HG03064 (cell line): ENCODE data around the gene C1orf159.

Experiments
- ATAC-seq: cut with Tn5 transposase; IDR thresholded peaks from one replicate; pipeline ENCODE4 v1.9.1; 2021; ENCODE audit warnings: low read depth; ENCODE audit not compliant: unreplicated experiment

The C1orf159 gene

DNA sequence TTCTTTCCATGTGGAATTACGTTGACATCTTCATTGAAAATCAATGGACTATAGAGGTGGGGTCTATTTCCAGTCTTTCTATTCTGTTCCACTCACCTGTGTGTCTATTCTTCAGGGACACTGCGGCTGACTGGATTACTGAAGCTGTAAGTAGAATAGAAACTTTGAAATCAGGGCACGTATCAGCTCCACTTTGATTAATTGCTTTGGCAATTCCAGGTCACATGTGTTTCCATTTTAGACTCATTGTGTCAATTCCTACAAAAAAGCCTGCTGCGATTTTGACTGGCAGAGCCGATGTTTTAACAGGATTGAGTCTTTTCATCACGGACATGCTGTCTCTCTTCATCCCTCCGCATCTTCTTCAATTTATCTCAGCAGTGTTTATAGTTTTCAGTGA lies 20.9 kb downstream of the C1orf159 start:
- ATAC-seq: no peak

DNA sequence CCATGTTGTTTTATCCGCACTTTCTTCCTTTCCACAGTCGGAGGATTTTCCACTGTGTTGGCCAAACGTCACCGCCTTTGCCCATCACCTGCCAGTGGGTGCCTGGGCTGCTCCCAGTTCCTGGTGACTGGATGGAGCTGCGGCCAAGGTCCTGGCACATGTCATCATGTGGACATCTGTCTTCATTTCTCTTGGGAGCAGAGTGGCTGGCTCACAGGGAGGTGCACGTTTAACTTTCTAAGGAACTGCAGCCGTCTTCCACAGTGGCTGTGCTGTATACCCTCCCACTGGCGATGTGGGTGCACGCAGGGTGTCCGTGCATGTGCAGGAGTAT lies 22.3 kb downstream of the C1orf159 start:
- no peak for ATAC-seq

DNA sequence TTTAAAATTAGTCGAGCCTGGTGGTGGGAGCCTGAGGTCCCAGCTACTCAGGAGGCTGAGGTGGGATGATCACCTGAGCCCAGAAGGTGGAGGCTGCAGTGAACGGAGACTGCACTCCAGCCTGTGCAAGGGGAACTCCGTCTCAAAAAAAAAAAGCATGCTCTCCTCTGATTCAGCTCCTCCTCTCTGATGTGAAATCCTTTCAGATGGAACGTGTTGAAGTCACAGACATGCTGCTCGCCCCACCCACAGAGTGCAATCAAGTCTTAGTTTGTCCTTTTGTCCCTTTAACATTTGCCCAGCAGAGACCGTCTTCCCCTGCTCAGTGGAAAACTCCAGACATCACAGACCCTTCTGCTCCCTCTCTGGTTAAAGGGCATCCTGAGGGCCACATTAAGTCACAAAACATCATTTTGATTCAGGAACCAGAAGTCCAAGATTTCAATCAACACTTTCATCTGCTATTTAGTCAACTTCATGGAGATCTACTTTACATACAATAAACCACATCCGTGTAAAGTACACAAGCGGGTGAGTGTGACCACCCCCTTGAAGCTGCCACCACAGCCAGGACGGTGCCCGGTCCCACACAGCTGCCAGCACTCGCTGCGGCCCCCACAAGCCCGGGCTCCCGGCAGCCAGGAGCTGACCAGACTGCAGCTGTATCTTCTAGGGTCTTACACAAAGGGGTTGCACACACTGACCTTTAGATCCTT lies 22.8 kb downstream of the C1orf159 start:
- no peak for ATAC-seq

DNA sequence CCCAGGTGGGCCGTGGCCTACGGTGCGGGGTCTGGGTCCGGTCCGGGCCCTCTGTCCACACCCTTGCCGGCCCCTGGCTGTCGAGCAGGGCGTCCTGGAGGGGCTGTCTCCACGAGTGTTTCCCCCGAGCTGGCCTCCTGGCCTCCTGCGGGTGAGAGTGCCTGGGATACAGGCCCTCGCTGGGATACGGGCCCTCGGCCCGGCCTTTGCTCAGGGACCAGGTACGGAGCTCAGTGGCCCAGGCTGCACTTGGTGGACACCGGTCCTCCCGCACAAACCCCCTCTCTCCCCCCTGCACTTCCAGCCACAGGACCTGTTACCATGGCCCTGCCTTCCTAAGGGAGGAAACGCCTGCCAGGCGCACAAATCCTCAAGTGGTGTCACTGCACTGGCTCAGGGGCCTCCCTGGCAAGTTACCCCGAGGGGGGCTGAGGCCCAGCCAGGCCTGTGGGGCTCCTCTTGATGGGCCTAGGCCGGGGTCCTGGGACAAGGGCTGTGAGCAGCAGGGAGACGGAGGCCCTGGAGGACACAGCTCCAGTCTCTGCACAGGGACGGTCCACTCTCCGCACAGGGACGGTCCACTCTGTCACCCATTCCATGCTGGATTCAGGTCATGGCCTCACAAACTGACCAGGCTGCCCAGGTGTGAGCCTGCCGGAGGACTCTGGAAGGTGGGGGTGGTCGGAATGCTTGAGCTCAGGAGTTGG lies 23.6 kb downstream of the C1orf159 start:
- ATAC-seq: no peak

DNA sequence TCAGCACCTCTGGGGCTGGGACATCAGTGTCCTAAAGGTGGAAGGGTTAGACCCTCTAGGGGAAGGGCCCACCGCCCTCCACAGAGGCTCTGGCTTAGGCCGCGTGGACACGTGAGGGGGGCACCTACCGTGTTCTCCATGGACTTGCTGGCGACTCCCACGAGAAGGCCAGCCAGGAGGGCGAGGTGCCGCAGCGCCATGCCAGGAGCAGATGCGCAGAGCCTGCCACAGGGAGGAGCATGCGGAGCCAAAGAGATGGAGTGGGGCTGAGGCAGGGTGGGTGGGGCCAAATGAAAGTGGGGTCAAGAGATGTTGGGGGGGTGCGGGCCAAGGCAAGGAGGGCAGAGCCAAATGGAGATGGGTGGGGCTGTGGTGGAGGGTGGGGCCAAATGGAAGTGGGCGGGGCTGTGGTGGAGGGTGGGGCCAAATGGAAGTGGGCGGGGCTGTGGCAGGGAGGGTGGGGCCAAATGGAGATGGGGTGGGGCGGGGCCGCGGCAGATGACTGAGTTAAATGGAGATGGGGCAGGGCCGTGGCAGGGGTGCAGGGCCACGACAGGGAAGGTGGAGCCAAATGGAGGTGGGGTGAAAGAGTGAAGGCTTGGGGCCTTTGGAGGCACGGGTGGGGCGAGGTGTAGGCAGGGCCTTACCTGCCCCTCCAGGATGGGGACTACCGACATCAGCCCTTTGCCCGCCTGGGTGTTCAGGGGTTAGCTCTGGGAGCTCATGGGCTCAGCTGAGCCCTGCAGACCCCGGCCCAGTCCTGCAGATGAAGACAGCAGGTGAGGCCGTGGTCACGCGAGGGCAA lies 24.3 kb downstream of the C1orf159 start:
- ATAC-seq: no peak

DNA sequence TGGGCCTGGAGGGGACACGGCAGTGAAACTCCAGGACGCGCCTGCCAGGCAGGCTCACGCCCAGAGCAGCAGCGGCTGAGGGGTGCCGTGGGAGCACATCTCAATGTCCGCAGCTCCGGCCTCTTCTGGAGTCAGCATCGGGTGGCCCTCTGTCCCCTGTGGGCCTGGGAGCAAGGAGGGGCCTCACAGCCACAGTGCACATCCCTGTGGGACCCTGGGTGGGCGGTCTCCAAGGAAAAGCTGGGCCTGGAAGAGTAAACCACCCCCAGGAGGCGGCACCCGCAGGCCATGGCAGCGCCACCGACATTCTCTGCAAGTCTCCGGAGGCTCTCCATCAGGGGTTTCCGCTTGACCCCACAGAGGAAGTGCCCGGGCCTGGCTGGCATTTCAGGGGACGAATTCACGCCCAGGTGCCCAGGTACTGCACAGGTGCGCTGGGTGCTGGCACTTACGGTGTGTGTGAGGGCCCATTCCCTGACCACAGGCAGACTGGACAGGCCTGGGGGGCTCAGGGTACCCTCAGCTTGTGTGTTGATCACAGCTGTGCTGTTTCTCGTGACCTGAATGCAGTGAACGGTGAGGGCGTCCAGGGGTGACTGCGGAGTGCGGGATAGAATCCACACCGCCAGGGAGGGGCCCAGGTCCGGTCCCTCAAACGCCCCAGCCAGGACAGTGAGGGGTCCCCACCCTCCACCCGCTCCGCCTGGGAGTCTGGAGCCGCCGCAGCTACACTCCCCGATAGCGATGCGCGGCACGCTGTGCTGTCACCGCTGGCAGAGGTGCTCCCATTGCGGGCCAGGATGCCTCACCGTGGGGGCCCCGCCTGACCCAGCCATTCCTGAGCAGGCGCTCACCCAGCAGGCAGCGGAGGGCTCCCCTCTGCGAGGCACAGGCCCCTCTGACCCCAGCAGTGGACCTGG lies 25.2 kb downstream of the C1orf159 start:
- no peak for ATAC-seq

DNA sequence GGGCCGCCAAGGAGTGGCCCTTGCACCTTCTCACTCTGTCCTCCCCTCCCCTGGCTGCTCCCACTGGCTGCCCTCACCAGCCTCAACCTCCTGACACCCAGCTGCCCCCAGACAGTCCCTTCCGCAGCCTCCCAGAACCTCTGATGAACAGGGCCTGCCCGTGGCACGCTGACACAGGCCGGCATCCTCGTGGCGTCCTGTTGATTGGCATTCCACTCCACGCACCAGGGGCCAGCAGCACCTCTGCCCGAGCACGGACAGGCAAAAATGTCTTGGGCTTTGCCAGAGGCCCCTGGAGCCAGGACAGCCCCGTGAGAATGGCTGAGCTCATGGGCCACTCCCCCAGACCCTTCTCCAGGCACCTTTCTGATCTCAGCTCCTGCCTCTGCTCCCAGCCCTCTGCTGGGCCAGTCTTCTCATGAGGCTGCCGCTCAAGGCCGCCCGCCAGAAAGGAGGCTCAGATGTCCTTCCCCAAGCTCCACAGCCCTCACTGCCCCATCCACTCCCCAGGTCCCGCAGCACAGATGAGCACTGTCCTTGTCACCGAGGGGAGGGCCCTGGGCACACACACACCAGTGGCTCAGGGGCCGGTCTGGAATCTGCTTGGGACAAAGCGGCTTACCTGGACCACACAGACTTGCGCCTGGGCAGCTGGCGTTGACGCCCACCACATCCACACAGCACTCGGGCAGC lies 26.0 kb downstream of the C1orf159 start:
- ATAC-seq: no peak

DNA sequence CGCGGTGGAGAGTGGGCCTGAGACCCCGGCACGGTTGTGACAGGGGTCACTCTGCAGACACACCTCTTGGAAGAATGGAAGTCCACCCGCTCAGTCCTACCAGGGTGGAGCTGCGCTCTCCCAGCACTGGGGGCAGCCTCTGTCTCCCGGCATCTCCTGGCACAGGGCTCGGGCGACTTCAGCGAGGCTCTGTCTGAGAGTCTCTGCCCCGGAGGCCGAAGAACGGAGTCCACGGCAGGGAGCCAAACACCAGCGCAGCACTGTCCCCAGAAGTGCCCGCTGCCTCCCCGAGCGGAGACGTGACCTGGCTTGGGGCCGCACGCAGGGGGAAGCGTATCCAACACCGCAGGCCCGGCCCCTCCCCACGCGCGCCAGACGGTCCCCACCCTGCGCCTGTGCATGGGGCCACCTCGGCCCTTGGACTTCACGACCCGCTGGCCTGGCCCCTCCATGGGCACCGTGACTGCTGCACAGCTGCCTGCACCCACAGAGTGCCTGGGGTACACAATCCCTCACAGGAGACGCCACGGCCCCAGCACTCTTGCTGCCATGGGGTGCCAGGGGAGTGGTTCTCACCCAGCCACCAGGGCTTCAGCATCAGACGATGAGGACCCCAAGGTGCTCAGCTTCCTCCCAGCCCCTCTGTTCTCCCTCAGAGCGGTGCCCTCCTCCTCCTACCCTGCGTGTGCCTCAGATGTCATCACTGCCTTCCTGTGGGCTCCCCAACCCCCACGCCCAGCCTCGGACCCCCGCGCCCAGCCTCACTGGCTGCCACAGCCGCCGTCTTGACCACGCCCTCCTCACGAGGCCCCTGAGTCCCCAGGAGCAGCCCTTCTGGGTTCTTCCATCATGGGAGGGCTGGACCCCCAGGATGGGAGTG lies 26.8 kb downstream of the C1orf159 start:
- no peak for ATAC-seq

DNA sequence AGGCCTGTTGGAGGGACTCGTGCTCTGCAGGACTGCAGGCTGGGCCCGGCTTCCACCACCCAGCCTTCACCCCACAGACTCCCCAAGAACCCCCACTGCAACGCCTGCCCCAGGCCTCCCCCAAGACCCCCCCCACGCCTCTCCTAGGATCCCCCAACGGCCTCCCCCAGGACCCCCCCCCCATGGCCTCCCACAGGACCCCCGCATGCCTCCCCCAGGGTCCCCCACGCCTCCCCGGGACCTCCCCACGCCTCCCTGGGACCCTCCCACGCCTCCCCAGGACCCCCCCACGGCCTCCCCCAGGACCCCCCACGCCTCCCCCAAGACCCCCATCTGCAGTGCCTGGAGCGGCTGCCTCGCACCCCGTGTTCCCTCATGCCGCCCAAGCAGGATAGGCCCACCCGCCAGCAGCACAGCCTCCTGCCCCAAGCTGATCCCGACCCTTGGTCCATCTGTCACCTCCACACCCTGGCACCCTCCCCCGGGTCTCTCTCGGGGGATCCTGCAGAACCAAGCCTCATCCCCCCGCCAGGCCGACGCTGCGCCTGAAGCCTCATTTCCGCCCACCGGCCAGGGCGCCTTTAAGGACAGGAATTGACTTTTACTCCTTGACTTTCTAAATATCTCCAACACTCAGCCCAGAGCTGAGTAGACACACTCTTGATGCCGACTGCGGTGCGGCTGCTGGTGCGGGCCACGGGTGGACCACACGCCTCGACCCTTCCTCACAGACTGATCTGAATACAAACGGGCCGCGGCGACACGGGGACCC lies 27.7 kb downstream of the C1orf159 start:
- no peak for ATAC-seq

DNA sequence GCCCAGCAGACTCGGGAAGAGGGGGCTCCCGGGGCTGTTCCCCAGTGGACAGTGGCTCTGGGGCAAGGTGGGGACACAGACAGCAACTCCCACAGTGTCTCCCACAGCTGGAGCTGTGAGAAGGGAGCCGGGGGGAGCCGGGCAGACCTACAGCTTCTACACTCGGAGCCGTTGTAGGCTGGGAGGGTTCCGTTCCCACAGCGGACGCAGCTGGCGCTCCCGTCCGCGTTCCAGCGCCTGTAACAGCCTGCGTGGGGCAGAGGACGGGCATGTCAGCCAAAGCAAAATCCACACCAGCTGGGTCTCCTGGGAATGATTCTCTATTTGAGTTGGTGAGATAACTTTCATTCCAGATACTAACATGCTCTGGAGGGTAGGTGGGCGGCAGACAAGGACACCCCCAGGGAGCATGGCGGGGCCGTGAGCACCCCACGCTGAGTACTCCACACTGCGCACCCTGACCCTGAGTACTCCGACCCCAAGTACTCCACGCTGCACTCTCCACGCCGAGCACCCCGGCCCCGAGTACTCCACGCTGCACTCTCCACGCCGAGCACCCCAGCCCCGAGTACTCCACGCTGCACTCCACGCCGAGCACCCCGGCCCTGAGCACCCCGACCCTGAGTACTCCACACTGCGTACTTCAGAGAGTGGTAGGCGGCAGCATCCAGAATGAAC lies 28.4 kb downstream of the C1orf159 start:
- ATAC-seq: no peak

DNA sequence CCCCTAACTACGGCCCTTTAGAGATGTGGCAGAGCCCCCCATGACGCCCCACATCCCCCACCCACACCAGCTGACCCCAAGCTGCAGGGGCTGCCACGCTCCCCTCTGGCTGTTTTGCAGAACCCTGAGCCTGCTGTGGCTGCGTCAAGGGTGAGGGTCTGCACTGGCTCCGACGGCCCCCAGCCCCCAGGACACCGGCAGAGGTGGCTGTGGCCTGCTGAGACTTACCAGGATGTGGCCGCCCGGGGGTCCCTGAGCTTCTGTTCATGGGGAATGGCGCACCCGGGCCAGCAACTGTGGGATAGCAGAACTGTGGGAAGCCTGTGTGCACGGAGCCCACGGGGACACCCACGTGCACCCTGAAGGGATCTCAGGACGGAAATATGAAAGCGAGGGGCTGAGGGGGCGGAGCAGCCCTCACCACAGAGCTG lies 29.0 kb downstream of the C1orf159 start:
- ATAC-seq: no peak

DNA sequence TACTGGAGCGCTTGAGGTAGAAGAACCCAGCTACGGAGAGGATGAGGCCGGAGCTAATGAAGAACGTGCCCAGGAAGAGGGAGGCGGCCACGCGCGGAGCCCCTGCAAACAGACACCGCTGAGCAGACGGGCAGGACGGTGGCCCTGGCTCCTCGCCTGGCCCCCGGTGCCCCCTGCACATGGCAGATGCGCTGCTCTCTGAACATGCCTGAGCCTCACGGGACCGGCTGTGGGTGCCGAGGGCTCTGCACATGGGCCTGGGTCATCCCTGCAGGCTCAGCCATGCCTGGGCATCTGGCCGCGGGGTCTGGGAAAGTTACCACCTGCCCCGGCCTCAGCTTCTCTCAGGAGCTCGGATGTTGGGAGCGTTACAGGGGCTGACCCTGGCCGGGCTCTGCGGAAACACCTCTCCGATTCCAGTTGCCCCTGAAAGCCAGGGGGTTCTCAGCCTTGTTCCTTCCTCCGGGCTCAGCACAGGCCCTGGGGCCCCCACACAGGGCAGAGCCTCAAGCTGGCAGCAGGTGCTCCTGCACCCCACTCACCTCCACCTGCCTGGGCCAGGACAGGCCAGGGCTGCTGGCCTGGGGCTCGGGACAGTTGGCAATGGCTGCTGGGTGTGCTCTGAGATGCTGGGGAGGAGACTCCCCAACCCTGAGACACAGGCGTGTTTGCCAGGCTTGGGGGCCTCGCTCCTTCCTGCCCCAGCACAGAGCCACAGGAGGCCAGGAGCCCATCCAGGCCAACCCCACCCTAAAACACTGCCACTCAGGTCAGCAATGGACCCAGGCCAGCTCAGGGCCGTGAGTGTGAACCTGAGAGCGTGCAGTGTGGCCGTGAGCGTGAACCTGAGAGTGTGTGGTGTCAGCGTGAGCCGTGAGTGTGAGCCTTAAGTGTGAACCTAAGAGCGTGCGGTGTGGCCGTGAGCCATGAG lies 29.7 kb downstream of the C1orf159 start:
- no peak for ATAC-seq

DNA sequence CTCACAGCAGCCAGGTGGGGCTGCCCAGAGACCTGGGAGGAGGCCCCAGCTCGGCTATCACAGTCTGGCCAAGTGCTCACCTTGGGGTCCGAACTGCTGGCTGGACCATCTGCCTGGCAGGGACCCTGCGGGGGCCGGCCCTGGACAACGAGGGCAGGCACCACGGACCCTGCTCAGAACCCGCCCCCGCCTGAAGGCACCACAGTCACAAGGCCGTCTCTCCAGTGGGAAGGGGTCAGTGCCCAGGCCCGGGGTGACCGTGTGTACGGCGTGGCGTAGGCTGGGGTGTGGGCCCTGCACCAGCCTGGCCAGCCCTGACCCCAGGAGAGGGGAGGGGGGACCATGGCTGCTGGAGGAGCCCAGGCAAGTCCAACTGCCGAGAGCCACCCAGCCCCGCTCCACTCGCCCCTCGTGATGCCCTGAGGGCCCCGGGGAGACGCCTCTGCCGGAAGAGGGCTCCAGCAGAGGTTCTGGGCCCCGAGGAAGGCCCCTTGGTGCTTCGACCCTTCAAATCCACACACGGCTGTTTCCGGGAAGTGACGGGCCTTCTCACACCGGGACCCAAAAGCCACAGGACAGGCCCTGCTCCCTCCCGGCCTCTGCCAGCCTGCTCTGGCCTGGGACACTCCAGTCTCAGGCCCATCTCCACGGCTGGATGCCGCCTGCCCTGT lies 30.6 kb downstream of the C1orf159 start:
- no peak for ATAC-seq

DNA sequence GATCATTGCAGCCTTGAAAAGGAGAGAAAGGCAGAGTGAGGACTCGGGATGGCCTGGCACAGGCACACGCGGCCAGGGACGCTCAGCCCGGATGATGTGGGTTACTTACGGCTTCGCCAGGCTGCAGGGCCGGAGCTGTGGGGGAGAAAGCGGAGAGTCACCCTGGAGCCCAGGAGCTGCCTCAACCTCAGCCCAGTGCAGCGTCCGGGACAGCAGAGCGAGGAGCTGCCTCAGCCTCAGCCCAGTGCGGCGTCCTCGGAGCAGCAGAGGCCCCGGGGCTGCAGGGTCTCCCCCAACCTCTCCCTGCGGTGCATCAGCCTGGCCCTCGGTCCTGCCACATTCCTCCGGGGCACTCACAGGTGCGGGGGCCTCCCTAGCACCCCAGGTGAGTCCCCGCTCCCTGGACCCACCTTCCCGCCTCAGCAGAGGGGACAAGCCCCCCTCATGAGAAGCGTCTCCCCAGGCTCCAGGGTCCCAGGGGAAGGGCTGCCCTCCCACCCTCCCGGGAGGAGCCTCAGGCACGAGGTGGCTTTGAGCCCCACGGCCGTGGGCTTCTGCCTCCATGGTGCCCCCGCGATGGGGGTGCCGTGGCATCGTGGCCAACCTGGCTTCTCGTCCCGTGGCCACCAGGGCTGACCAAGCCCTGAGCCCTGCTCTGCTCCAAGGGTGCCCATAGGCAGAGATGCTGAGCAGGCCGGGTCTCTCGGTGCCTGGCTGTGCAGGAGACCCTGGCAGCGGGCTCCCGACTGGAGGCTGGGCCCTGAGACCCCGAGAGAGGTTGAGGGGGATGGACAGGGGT lies 31.3 kb downstream of the C1orf159 start:
- no peak for ATAC-seq
